Measurements from ENCODE around the gene TMEM179. TPM values are rescaled to one million over a fixed set of nuclear protein-coding genes. Genes with fewer than 3 reads are reported as not detected.

Gene TMEM179
- total RNA-seq, 1 experiment from 2014 or later = 3.4 TPM

GRCh38 chr14:104559028-104559803 lies 45.4 kb downstream of the TMEM179 start:
- ATAC-seq (no peak), DNase-seq (ENCODE audit: low read depth, low spot score) (no peak)
- Histone ChIP-seq H3K27ac (ENCODE audit: low read length) (no peak overlapping the region), H3K36me3 (ENCODE audit: control insufficient read depth, insufficient read depth, low read length) (no peaks in the 10 kb centered on the region), H3K4me1 (ENCODE audit: control insufficient read depth, insufficient read depth, low read length) (peaks cover 3% of the 10 kb centered on the region), H3K4me3 (ENCODE audit: low read depth in 2 of 2, low read length in 2 of 2) (no peak overlapping the region), H3K9me3 (ENCODE audit: control insufficient read depth, insufficient read depth, low read depth, low read length) (no peaks in the 10 kb centered on the region), H3K27me3 (ENCODE audit: control insufficient read depth, insufficient read depth, low read length) (no peaks in the 10 kb centered on the region; the same call in 1 of the 2 replicates)
- no peak for TF ChIP-seq TCF7L2 (IDR thresholded peaks at IDR 0.05; ENCODE audit: low read depth, low read length)
- no peak for TF ChIP-seq SIN3A (IDR thresholded peaks at IDR 0.05; ENCODE audit: borderline replicate concordance, insufficient read depth, low read depth, low read length)
- no peak for TF ChIP-seq CTCF (IDR thresholded peaks at IDR 0.05)
- TF ChIP-seq REST (IDR thresholded peaks at IDR 0.05; ENCODE audit: insufficient read depth in 1 of 2, low read depth in 2 of 2, low read length in 1 of 2) = no peak
- TF ChIP-seq POLR2AphosphoS5 (IDR thresholded peaks at IDR 0.05; ENCODE audit: low read depth, low read length) = no peak
- no TSS peak for BruUV-seq (replicated peaks)
- intact Hi-C loops (cut with micrococcal nuclease; ENCODE audit: unreplicated experiment) (no loop called here), in situ Hi-C loops (cut with HindIII; ENCODE audit: low pct_unique_long_range_greater_than_20kb, low sequenced_read_pairs) (no loop called here)
- ChIA-PET CTCF (no interaction called here), POLR2A (no interaction called here)

DNA sequence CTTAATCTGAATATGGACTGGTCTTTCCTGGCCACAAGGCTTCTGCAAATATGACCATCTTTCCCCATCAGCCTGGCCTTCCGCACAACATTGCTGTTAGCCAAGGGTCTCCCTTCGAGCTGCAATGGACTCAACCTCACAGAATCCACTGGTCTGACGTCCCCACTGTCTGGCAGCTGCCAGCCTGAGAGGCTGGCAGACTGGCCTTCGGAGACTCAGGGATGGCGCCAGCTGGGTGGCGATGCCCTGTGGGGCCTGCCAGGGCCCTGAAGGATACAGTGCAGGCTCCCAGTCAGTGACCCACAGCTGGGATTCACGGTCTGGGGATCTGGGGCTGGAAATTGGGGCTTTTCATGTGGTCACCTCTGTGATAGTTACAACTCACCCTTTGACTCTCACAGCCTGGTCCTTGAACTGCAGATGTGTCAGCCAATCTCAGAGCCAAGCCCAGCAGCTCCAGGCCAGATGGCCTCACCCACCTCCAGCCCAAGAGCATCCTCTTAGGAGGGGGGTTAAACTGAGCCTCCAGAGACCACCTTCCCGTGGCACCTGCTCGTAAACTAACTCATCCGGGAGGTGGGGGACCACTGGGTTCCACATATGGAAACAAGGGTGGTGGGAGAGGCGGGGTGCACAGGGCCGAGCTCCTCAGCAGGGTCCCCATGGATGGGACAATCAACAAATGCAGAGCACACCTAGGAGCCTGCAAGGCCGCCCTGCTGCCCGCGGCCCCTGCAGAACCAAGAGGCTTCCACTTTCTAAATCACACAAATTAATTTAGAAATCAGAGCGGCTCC lies 46.1 kb downstream of the TMEM179 start:
- ATAC-seq = no peak

More for the DNA sequence above, 46.1 kb downstream of the TMEM179 start:
- peaks cover under 1% of the 10 kb centered on the region for H3K4me1 ChIP-seq (ENCODE audit: control insufficient read depth, insufficient read depth, low read length)
- H3K27me3 ChIP-seq (ENCODE audit: control insufficient read depth, insufficient read depth, low read length) = no peaks in the 10 kb centered on the region; the same call in 1 of the 2 replicates
- CTCF ChIA-PET = no interaction called here
- TF ChIP-seq TCF7L2 (IDR thresholded peaks at IDR 0.05; ENCODE audit: low read depth, low read length) (no peak), POLR2AphosphoS5 (IDR thresholded peaks at IDR 0.05; ENCODE audit: low read depth, low read length) (no peak), REST (IDR thresholded peaks at IDR 0.05; ENCODE audit: insufficient read depth in 1 of 2, low read depth in 2 of 2, low read length in 1 of 2) (no peak), CTCF (IDR thresholded peaks at IDR 0.05) (no peak), SIN3A (IDR thresholded peaks at IDR 0.05; ENCODE audit: borderline replicate concordance, insufficient read depth, low read depth, low read length) (no peak)
- no peak for DNase-seq (ENCODE audit: low read depth, low spot score)
- H3K9me3 ChIP-seq (ENCODE audit: control insufficient read depth, insufficient read depth, low read depth, low read length) = no peaks in the 10 kb centered on the region
- POLR2A ChIA-PET = no interaction called here
- intact Hi-C loops (cut with micrococcal nuclease; ENCODE audit: unreplicated experiment) (no loop called here), in situ Hi-C loops (cut with HindIII; ENCODE audit: low pct_unique_long_range_greater_than_20kb, low sequenced_read_pairs) (no loop called here)
- H3K36me3 ChIP-seq (ENCODE audit: control insufficient read depth, insufficient read depth, low read length) = no peaks in the 10 kb centered on the region
- no peak overlapping the region for H3K4me3 ChIP-seq (ENCODE audit: low read depth in 2 of 2, low read length in 2 of 2)
- H3K27ac ChIP-seq (ENCODE audit: low read length) = no peak overlapping the region
- no TSS peak for BruUV-seq (replicated peaks)
